ENCODE measurements around the gene MRC2.

The MRC2 gene

DNA sequence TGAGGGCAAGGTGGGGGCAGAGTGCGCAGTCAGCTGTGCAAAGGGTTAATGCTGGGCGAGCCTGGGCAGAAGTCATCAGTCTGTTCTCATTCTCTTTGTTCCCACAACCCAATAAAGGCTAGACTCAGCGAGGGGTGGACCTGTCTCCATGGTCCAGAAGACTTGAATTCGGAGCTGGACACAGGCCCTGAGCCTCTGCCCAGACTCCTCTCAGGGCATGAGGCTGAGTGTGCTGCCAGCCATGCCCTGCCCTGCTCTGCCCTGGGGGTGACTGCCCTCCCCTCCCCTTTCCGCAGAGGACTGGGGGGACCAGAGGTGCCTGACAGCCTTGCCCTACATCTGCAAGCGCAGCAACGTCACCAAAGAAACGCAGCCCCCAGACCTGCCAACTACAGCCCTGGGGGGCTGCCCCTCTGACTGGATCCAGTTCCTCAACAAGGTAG is 54.5 kb downstream of the MRC2 start:
- no peaks in the 10 kb centered on the region for H3K9me3 ChIP-seq (ENCODE audit: insufficient read depth, low read length, severe bottlenecking)
- TF ChIP-seq EZH2 (IDR thresholded peaks at IDR 0.05; ENCODE audit: borderline replicate concordance, low read depth, low read length, severe bottlenecking) = no peak
- TF ChIP-seq, protein P1, sequence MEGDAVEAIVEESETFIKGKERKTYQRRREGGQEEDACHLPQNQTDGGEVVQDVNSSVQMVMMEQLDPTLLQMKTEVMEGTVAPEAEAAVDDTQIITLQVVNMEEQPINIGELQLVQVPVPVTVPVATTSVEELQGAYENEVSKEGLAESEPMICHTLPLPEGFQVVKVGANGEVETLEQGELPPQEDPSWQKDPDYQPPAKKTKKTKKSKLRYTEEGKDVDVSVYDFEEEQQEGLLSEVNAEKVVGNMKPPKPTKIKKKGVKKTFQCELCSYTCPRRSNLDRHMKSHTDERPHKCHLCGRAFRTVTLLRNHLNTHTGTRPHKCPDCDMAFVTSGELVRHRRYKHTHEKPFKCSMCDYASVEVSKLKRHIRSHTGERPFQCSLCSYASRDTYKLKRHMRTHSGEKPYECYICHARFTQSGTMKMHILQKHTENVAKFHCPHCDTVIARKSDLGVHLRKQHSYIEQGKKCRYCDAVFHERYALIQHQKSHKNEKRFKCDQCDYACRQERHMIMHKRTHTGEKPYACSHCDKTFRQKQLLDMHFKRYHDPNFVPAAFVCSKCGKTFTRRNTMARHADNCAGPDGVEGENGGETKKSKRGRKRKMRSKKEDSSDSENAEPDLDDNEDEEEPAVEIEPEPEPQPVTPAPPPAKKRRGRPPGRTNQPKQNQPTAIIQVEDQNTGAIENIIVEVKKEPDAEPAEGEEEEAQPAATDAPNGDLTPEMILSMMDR (IDR thresholded peaks at IDR 0.05; ENCODE audit: borderline replicate concordance, extremely low read depth, low read length, poor library complexity, severe bottlenecking) = no peak
- H3K36me3 ChIP-seq (ENCODE audit: insufficient read depth, low read length) = peaks cover 10% of the 10 kb centered on the region; the same call in 1 of the 2 replicates
- no peaks in the 10 kb centered on the region for H4K20me1 ChIP-seq (ENCODE audit: insufficient read depth, low read length)
- no peak overlapping the region for H3K9ac ChIP-seq (ENCODE audit: low read depth, low read length)
- H3K4me2 ChIP-seq (ENCODE audit: insufficient read depth, low read length) = no peak overlapping the region
- ATAC-seq (ENCODE audit: insufficient read depth, low read depth) (no peak), DNase-seq (no peak)
- H3K4me3 ChIP-seq (ENCODE audit: low read depth in 1 of 2, low read length in 2 of 2) = no peak overlapping the region
- H2AFZ ChIP-seq (ENCODE audit: low read depth, low read length) = no peak overlapping the region
- no peaks in the 10 kb centered on the region for H3K4me1 ChIP-seq (ENCODE audit: insufficient read depth, low read length)
- H3K27me3 ChIP-seq (ENCODE audit: insufficient read depth, low read length, poor library complexity) = no peaks in the 10 kb centered on the region
- no peak overlapping the region for H3K27ac ChIP-seq (ENCODE audit: low read length)
- no peaks in the 10 kb centered on the region for H3K79me2 ChIP-seq (ENCODE audit: insufficient read depth, low read length)

DNA sequence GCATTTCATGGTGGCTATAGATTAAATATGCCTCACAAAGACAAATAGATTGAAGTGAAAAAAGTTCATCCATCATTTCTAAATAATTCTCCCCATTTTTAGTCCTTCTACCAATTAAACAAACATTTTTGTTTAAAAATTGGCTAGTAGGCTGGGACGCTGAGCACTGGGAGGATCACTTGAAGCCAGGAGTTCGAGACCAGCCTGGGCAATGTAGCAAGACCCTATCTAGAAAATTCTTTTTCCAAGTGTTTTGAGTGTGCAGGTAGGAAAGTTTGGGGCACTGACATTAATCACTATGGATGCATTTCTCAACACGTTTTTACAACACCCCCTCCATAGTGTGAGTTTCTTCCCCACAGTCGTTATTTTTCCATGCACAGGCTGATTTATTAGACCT is 56.7 kb downstream of the MRC2 start:
- ATAC-seq (ENCODE audit: insufficient read depth, low read depth) (no peak), DNase-seq (no peak)
- Histone ChIP-seq H3K9ac (ENCODE audit: low read depth, low read length) (no peak overlapping the region), H3K4me2 (ENCODE audit: insufficient read depth, low read length) (no peak overlapping the region), H2AFZ (ENCODE audit: low read depth, low read length) (no peak overlapping the region), H3K4me1 (ENCODE audit: insufficient read depth, low read length) (no peaks in the 10 kb centered on the region), H3K36me3 (ENCODE audit: insufficient read depth, low read length) (peaks cover 10% of the 10 kb centered on the region; the same call in 1 of the 2 replicates), H3K79me2 (ENCODE audit: insufficient read depth, low read length) (no peaks in the 10 kb centered on the region), H3K27ac (ENCODE audit: low read length) (no peak overlapping the region), H4K20me1 (ENCODE audit: insufficient read depth, low read length) (no peaks in the 10 kb centered on the region), H3K4me3 (ENCODE audit: low read depth in 1 of 2, low read length in 2 of 2) (no peak overlapping the region), H3K9me3 (ENCODE audit: insufficient read depth, low read length, severe bottlenecking) (no peaks in the 10 kb centered on the region), H3K27me3 (ENCODE audit: insufficient read depth, low read length, poor library complexity) (no peaks in the 10 kb centered on the region)
- TF ChIP-seq EZH2 (IDR thresholded peaks at IDR 0.05; ENCODE audit: borderline replicate concordance, low read depth, low read length, severe bottlenecking) = no peak
- TF ChIP-seq, protein P1 (IDR thresholded peaks at IDR 0.05; ENCODE audit: borderline replicate concordance, extremely low read depth, low read length, poor library complexity, severe bottlenecking) = no peak

DNA sequence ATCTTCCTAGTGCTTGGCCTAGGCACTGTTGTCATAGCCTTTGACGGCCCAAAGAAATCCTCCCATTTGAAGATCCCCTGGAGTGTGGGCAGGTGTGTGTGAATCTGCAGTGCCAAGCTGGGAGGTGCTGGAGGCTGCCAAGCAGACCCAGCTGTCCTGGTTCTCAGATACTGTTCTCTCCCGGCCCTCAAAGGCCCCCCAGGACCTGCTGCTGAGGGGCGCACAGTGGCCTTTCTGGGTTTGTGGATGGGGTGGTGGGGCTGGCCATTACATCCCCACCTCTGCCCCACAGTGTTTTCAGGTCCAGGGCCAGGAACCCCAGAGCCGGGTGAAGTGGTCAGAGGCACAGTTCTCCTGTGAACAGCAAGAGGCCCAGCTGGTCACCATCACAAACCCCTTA is 60.5 kb downstream of the MRC2 start:
- H3K9me3 ChIP-seq (ENCODE audit: insufficient read depth, low read length, severe bottlenecking) = no peaks in the 10 kb centered on the region
- no peak overlapping the region for H3K4me2 ChIP-seq (ENCODE audit: insufficient read depth, low read length)
- no peak for DNase-seq

More for the DNA sequence above, 60.5 kb downstream of the MRC2 start:
- TF ChIP-seq, protein P1 (IDR thresholded peaks at IDR 0.05; ENCODE audit: borderline replicate concordance, extremely low read depth, low read length, poor library complexity, severe bottlenecking) = no peak
- TF ChIP-seq EZH2 (IDR thresholded peaks at IDR 0.05; ENCODE audit: borderline replicate concordance, low read depth, low read length, severe bottlenecking) = no peak
- no peak for ATAC-seq (ENCODE audit: insufficient read depth, low read depth)
- Histone ChIP-seq H2AFZ (ENCODE audit: low read depth, low read length) (no peak overlapping the region), H3K4me1 (ENCODE audit: insufficient read depth, low read length) (no peaks in the 10 kb centered on the region), H3K4me3 (ENCODE audit: low read depth in 1 of 2, low read length in 2 of 2) (no peak overlapping the region), H3K36me3 (ENCODE audit: insufficient read depth, low read length) (peaks cover 5% of the 10 kb centered on the region; the same call in 1 of the 2 replicates), H4K20me1 (ENCODE audit: insufficient read depth, low read length) (no peaks in the 10 kb centered on the region; the same call in 1 of the 2 replicates), H3K79me2 (ENCODE audit: insufficient read depth, low read length) (no peaks in the 10 kb centered on the region), H3K27ac (ENCODE audit: low read length) (no peak overlapping the region), H3K27me3 (ENCODE audit: insufficient read depth, low read length, poor library complexity) (no peaks in the 10 kb centered on the region), H3K9ac (ENCODE audit: low read depth, low read length) (no peak overlapping the region)
